Gastroesophageal sphincter (tissue), 3 donors: Measurements from ENCODE around the gene KIF16B.

Experiments
- CTCF ChIP-seq, 4 experiments: fragments of 200-600 bp in 2 of 4; fragments of 450-650 bp in 2 of 4; sonication (generic) in 1 of 4; IDR thresholded peaks; one replicate each; pipeline ENCODE4 v1.5.1; 2017 to 2019; ENCODE audit warnings: antibody characterized with exemption in 4 of 4, mild to moderate bottlenecking in 2 of 4, moderate library complexity in 2 of 4
- EP300 ChIP-seq: sonication (generic); formaldehyde crosslinking; IDR thresholded peaks from one replicate; pipeline ENCODE4 v1.6.1; 2017; ENCODE audit warnings: antibody characterized with exemption, mild to moderate bottlenecking
- POLR2A ChIP-seq, 2 donors: fragments of 450-650 bp; IDR thresholded peaks; one replicate each; pipeline ENCODE4 v1.6.1; 2017; ENCODE audit warnings: antibody characterized with exemption in 2 of 2, mild to moderate bottlenecking in 2 of 2, moderate library complexity in 1 of 2
- POLR2AphosphoS5 ChIP-seq: sonication (generic); formaldehyde crosslinking; IDR thresholded peaks from one replicate; pipeline ENCODE4 v1.6.1; 2017; ENCODE audit warnings: antibody characterized with exemption

- TF ChIP-seq POLR2A (IDR thresholded peaks at IDR 0.05) (no peak), CTCF (IDR thresholded peaks at IDR 0.05) (no peak), EP300 (no peak), POLR2AphosphoS5 (no peak)
Measured at GRCh38 chr20:16580147-16580546, 6.9 kb upstream of the KIF16B start.
